Heart left ventricle (tissue), 13 donors: Measurements from ENCODE around the gene DTNA.

Experiments used
- POLR2A ChIP-seq, 2 donors: fragments of 450-650 bp; IDR thresholded peaks; one replicate each; pipeline ENCODE4 v1.6.1; 2017; ENCODE audit warnings: antibody characterized with exemption in 2 of 2, mild to moderate bottlenecking in 2 of 2, moderate library complexity in 2 of 2
- TF ChIP-seq, protein P1 (sequence below), 12 donors: fragments of 200-600 bp; sonication (generic) in 4 of 12; IDR thresholded peaks; one replicate each; pipeline versions ENCODE4 v1.5.0 to v1.8.0; 2018 to 2022; ENCODE audit warnings: antibody characterized with exemption in 12 of 12, mild to moderate bottlenecking in 5 of 12
- donor health status: ischemic (EF 13 %, LVEDD 7.1; RV severe dilation, severe dysfunction).
- donor health status: DM: no; HTN: yes; CAD: no.
- donor health status: DM: no; HTN: no; CAD: no.
- donor health status: ischemic (EF 25% LVEDD 6.9; RV normal size, moderate dysfunction).
- donor health status: ischemic (EF 25% LVEDD 5.7; RV mildly dilated, moderate dysfunction).
- donor health status: ischemic (EF 35%, LVEDD 5.7; RV mildly dilated, moderate dysfunction).
- donor health status: nonischemic (EF 11% LVEDD 7.7; RV severe dilation, severe dysfunction).
- donor health status: DM: yes; HTN: yes; CAD: no.
- donor health status: PGD.
- donor health status: ischemic (EF 29% LVEDD 5.4; RV normal size, mild dysfunction).
- donor health status: nonischemic (EF 23%, LVEDD 6.1; RV moderate dilation, normal function).

GRCh38 chr18:34773961-34774766 is 64.1 kb downstream of the DTNA start:
- TF ChIP-seq, protein P1, sequence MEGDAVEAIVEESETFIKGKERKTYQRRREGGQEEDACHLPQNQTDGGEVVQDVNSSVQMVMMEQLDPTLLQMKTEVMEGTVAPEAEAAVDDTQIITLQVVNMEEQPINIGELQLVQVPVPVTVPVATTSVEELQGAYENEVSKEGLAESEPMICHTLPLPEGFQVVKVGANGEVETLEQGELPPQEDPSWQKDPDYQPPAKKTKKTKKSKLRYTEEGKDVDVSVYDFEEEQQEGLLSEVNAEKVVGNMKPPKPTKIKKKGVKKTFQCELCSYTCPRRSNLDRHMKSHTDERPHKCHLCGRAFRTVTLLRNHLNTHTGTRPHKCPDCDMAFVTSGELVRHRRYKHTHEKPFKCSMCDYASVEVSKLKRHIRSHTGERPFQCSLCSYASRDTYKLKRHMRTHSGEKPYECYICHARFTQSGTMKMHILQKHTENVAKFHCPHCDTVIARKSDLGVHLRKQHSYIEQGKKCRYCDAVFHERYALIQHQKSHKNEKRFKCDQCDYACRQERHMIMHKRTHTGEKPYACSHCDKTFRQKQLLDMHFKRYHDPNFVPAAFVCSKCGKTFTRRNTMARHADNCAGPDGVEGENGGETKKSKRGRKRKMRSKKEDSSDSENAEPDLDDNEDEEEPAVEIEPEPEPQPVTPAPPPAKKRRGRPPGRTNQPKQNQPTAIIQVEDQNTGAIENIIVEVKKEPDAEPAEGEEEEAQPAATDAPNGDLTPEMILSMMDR (IDR thresholded peaks at IDR 0.05) = no peak
- no peak for TF ChIP-seq POLR2A (IDR thresholded peaks at IDR 0.05)
